HG03045 (cell line): Measurements from ENCODE around the gene RTCB.
"Not testable (repeated sequence)": the region's sequence is repeated elsewhere in the genome, so short reads cannot be mapped to it uniquely, and the experiment has no call there.

ENCODE experiments used
- ATAC-seq: cut with Tn5 transposase; IDR thresholded peaks from one replicate; pipeline ENCODE4 v1.9.1; 2021; ENCODE audit warnings: mild to moderate bottlenecking, moderate library complexity; ENCODE audit not compliant: unreplicated experiment

RTCB gene

DNA sequence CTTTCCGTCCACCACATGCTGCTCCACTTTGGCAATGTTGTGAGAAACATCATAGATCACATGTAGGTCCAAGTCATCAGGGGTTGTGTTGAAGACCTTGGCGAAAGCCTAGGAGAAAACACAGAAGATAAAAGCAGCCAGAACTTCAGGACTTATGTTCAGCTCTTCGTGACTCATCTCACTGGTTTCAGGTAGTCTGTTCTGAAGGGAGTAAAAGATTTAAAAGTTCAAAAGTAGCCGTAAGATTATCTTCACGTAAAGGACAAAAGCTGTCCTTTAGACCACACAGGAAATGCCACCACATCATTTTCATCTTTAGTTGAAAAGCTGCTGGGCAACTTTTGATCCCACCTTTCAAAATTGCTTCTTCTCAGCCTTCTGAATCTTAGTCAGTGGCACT, 16.9 kb downstream of the RTCB start:
- no peak for ATAC-seq

DNA sequence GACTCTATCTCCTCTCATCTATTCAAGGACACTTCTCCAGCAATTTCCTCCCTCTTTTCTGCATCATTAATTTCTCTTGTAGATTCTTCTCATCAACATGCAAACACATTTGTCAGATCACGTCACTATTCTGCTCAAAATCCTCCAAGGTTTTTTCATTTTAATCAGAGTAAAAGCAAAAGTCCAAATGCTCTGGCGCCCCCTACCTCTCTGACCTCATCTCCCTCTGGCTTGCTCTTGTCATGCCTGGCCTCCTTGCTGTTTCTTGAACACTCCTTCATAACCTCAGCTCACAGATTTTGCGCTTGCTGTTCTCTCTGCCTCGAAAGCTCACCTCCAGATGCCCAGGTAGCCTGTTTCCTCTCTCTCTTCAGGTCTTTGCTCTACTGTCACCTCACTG, 22.4 kb downstream of the RTCB start:
- ATAC-seq = no peak

DNA sequence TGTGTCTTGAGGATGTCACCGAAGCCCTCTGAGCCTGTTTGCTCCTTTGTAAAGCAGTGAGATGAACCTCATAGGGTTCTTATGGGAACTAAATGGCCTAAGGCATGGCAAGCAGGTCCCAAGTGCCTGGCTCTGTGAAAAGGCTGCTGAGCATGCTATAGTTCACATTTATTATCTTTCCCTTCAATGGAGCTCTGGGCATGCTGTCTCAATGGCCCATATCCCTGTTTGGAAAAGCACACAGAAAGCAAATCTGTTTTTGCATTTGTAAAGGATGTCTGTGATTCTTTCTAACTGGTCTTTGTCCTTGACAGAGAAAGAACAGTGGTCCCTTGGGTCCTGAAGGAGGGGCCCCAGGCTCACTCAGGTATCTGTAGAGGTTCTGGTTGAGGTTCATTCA, 26.4 kb downstream of the RTCB start:
- no peak for ATAC-seq

DNA sequence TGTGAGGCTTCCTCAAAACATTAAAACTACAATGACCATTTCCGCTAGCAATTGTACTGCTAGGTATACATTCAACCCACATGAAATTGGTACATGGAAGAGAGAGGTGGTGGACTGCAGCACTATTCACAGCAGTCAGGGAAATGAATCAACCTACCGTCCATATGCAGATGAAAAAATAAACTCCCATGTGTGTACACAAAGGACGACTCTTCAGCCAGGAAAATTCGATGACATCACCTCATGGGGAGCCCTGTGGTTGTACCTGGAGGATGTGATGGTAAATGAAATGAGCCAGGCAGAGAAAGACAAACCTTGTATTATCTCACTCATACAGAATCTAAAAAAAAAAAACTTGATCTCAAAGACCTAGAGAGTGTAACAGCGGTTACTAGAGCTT, 31.1 kb downstream of the RTCB start:
- ATAC-seq = no peak

GRCh38 chr22:32378707-32379272, 33.3 kb downstream of the RTCB start:
- no peak for ATAC-seq

DNA sequence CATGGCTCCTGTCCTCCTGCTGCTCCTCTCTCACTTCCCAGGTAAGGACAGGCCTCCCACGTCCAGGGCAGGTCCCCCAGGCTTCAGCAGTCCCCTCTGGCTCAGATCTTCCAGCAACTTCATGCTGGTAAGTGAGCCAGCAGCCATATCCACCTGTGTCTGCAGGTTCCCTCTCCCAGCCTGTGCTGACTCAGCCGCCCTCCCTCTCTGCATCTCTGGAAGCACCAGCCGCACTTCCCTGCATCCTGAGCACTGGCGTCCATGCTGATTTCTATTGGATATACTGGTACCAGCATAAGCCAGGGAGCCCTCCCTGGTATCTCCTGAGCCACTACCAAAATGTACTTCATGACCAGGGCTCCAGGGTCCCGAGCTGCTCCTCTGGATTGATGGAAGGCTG, 35.4 kb downstream of the RTCB start:
- no peak for ATAC-seq

DNA sequence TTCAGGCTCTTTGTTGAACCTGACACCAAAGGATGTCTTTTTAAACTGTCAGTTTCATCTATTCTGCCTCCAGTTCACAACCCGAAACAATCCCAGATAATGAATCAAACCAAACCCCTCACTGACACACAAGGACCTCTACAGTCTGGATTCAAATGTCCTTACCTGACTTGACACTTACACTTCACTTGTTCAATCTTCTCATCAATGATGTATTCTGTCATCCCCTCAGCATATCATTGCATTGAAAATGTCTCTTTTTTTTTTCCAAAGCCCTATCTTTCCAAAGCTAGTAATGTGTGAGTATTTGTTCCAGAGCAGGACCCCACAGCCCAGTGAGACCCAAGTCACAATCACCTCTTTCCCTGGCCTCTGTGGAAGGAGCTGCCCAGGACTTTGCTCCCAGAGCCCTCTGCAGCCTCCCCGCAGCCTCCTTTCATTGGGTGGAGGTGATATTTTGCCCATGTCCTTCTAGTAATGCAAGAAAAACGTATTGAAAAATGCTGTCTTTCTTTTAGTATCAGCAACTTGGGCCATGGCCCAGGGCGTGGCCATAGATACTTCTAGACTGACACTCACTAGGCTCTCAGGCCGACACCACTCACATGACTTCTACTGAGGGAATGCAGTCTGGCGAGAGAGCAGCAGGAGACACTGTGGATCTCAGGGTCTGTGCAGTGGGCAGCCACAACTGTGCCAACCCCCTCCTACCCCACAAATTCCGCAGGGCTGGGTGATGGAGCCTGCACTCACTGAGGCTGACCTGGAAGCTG, 36.2 kb downstream of the RTCB start:
- ATAC-seq = no peak

DNA sequence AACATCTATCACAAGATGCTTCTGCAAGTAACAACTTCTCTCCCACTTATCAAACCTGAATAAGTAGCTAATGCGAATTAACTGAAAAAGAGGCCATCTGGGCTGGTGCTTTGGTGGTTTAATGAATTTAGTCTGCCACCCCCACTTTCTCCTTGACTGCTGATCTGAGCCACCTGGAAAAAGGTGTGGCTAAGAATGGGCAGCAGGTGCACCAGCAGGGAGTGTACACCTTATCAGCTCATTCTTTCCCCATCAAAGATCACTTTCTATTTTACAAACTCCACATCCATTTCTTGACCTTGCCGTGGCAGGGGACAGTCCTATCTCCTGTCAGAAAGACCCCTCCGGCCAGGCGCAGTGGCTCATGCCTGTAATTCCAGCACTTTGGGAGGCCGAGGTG, 47.8 kb downstream of the RTCB start:
- ATAC-seq = no peak

GRCh38 chr22:32361257-32361656, 50.8 kb downstream of the RTCB start:
- no peak for ATAC-seq

DNA sequence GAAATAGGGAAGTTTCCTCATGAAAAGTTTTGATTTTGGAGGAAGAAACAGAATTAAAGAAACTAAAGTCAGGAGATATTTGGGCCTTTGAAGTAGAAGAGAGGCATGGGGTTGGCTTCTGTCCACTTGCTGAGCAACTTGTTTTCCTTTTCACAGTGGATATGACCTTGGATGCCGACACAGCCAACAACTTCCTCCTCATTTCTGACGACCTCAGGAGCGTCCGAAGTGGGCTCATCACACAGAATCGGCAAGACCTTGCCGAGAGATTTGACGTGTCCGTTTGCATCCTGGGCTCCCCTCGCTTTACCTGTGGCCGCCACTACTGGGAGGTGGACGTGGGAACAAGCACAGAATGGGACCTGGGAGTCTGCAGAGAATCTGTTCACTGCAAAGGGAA, 52.0 kb downstream of the RTCB start:
- ATAC-seq = not testable (repeated sequence)

DNA sequence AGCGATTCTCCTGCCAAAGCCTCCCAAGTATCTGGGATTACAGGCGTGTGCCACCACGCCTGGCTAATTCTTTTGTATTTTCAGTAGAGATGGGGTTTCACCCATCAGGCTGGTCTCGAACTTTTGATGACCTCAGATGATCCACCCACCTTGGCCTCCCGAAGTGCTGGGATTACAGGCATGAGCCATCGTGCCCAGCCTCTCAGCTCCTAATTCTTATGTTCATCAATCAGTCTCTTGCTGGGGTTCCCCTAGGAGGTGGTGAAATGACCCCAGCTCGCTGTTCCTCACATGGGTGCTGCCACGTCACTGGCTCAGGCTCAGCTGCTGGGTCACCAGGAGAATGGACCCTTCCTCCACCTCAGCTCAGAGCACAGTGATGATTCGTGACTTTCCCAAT, 54.5 kb downstream of the RTCB start, which contains the start of gene RFPL3:
TSS of gene RFPL3 (plus strand) at position 301 of the 400 bp plus-strand sequence. CDS start 205 bp downstream, outside the sequence.
- not testable (repeated sequence) for ATAC-seq

GRCh38 chr22:32355760-32356159, 56.3 kb downstream of the RTCB start:
- ATAC-seq = no peak

- no peak for ATAC-seq
Observed at GRCh38 chr22:32354360-32355351, 57.4 kb downstream of the RTCB start.

DNA sequence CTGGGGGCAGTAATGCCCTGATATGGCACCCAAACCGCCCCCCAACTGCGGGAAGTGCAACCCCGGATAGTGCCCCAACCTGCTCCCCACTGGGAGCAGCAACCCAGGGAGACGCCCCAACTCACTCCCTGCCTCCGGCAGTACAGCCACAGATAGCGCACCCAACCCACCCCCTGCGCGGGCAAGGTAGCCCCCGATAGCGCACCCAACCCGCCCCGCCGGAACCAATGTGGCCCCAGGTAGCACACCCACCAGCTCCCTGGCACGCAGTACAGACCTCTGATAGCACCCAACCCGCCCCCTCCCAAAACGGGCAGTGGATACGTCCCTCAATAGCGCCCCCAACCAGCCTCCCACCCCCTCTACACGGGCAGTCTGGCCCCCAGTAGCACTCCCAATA, 58.2 kb downstream of the RTCB start:
- ATAC-seq = no peak

- no peak for ATAC-seq
Observed at GRCh38 chr22:32353292-32353691, 58.8 kb downstream of the RTCB start.

DNA sequence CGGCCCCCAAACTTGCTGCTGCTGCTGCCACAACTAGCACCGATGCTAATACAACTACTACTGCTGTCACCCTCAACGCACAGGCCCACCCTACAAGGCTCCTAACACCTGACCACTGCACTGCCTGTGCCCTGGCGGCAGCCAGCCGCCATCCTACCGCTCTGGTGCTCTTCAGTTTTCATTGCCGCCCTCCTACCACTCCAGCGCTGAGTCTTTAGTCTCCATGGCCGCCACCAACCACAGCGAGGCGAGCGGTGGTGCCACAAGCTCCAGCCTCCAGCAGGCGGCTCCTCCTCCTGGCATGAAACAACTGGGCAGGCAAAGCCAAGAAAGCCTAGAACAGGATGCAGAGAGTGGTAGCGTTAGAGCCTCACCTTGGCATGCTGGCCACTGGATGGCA, 59.4 kb downstream of the RTCB start:
- ATAC-seq = no peak

DNA sequence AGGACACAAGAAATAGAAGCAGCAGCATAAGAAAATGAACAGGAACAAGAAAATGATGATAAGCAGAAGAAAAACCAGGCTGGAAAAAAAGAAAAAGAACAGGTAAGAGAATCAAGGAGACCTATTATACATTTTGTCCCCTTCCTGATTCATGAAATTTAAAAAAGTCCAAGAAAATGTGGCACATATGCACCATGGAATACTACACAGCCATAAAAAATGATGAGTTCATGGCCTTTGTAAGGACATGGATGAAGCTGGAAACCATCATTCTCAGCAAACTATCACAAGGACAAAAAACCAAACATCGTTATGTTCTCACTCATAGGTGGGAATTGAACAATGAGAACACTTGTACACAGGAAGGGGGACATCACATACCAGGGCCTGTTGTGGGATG, 60.2 kb downstream of the RTCB start:
- not testable (repeated sequence) for ATAC-seq

GRCh38 chr22:32348031-32348611, 63.9 kb downstream of the RTCB start:
- ATAC-seq = no peak

DNA sequence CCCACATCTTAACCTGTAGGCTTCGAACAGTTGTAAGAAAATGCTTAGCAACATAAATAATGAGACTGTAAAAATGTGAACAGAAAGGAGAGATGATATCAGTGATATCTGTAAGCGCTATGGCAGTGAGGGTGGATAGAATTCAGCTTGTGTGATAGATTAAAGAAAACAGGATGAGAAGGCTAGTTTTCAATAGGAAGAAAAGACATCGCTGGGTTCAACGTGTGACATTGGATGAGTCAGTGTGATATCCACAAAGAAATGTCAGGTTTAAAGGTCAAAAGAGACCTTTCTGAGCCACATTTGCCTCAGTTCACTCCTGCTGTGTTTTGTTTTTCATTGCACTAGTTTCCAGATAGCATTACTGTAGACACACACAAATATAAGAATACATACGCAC, 68.1 kb downstream of the RTCB start:
- ATAC-seq = no peak

GRCh38 chr22:32342977-32343376, 69.1 kb downstream of the RTCB start:
- ATAC-seq = no peak

- ATAC-seq = no peak
Observed at GRCh38 chr22:32341122-32341740, 70.8 kb downstream of the RTCB start.
